ENCODE data around the gene STRIP2. TPM values are rescaled to one million over a fixed set of nuclear protein-coding genes. Genes with fewer than 3 reads are reported as not detected.

Gene STRIP2, protein sequence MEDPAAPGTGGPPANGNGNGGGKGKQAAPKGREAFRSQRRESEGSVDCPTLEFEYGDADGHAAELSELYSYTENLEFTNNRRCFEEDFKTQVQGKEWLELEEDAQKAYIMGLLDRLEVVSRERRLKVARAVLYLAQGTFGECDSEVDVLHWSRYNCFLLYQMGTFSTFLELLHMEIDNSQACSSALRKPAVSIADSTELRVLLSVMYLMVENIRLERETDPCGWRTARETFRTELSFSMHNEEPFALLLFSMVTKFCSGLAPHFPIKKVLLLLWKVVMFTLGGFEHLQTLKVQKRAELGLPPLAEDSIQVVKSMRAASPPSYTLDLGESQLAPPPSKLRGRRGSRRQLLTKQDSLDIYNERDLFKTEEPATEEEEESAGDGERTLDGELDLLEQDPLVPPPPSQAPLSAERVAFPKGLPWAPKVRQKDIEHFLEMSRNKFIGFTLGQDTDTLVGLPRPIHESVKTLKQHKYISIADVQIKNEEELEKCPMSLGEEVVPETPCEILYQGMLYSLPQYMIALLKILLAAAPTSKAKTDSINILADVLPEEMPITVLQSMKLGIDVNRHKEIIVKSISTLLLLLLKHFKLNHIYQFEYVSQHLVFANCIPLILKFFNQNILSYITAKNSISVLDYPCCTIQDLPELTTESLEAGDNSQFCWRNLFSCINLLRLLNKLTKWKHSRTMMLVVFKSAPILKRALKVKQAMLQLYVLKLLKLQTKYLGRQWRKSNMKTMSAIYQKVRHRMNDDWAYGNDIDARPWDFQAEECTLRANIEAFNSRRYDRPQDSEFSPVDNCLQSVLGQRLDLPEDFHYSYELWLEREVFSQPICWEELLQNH
- total RNA-seq, result 10 to 100 TPM in 1 of 2 donors, 1 to 10 TPM in 1; 8.5 to 11.3 TPM

DNA sequence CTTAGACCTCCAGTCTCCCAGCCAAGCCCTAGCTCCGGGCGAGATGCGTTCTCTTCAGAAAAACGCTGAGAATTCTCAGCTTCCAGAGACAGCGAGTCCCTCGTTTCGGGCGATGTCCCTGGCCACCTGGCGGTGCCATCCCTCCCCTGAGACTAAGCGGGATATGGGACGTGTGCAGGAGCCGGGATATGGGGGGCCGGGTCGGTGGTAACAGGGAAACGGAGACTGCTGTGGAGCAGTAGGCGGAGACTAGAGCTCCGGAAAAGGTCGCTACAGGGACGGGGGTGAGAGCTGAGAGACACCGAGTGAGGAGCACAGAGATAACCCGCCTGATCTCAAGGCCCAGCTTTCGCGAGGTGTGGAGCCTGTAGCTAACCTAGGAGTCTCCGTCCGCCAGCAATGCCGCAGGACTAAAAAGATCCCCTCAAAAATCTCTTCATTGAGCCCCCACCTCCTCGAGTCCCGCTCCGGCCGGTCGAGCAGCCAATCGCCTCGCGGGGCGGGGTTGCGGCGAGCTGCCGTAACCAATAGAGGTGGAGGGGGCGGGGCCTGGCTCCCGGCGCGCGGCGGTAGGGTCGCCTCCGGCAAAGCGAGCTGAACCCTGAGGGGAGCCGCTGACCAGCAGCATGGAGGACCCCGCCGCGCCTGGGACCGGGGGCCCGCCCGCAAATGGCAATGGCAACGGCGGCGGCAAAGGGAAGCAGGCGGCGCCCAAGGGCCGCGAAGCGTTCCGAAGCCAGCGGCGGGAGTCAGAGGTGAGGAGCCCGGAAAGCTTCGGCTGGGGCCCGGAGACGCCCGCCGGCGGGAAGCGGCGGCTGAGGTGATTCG lies at the start of gene STRIP2:
Gene STRIP2, plus strand, starts transcription at position 586 of the 828 bp plus-strand sequence. Its CDS starts 41 bp downstream, at position 627.
- peak; percentile 91 for DNase-seq (ENCODE audit: low spot score)
- H3K36me3 ChIP-seq, result no peaks in the 10 kb centered on the region
- no peaks in the 10 kb centered on the region for H3K27me3 ChIP-seq
- H3K27ac ChIP-seq, result peak within 1 kb of the TSS; percentile 77 to 83
- H3K4me1 ChIP-seq, result peaks cover 0 to 17% of the 10 kb centered on the region in 2 donors
- H3K4me3 ChIP-seq, result peak within 1 kb of the TSS; percentile 66 to 83
- no peaks in the 10 kb centered on the region for H3K9me3 ChIP-seq
- TF ChIP-seq, protein P1, sequence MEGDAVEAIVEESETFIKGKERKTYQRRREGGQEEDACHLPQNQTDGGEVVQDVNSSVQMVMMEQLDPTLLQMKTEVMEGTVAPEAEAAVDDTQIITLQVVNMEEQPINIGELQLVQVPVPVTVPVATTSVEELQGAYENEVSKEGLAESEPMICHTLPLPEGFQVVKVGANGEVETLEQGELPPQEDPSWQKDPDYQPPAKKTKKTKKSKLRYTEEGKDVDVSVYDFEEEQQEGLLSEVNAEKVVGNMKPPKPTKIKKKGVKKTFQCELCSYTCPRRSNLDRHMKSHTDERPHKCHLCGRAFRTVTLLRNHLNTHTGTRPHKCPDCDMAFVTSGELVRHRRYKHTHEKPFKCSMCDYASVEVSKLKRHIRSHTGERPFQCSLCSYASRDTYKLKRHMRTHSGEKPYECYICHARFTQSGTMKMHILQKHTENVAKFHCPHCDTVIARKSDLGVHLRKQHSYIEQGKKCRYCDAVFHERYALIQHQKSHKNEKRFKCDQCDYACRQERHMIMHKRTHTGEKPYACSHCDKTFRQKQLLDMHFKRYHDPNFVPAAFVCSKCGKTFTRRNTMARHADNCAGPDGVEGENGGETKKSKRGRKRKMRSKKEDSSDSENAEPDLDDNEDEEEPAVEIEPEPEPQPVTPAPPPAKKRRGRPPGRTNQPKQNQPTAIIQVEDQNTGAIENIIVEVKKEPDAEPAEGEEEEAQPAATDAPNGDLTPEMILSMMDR (IDR thresholded peaks at IDR 0.05), result peak in 1 of 2 donors; percentile 4

DNA sequence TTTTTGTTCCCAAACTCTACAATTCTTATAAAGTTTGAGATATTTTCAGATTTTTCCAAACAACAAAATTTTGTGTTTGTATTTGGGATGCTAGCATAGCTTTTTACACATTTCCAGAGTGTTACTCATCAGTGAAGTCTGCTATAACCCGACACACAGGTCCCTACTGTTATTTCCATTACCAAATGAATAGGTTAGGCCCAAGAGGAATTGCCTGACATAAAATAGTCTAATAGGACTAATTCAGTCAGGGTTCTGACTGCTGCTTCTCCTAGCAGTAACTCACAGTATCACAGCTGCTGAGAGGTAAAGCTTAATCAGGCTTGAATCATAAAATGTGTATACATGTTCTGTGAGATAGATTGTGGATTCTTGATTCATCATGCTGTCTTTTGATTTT lies 49.1 kb upstream of the STRIP2 start:
- TF ChIP-seq, protein P1 (IDR thresholded peaks at IDR 0.05), result no peak
- Histone ChIP-seq H3K36me3 (no peaks in the 10 kb centered on the region), H3K4me3 (no peak overlapping the region), H3K9me3 (no peaks in the 10 kb centered on the region), H3K27me3 (no peaks in the 10 kb centered on the region), H3K27ac (no peak overlapping the region), H3K4me1 (peaks cover 0 to 6% of the 10 kb centered on the region in 2 donors)
- DNase-seq (ENCODE audit: low spot score), result no peak

DNA sequence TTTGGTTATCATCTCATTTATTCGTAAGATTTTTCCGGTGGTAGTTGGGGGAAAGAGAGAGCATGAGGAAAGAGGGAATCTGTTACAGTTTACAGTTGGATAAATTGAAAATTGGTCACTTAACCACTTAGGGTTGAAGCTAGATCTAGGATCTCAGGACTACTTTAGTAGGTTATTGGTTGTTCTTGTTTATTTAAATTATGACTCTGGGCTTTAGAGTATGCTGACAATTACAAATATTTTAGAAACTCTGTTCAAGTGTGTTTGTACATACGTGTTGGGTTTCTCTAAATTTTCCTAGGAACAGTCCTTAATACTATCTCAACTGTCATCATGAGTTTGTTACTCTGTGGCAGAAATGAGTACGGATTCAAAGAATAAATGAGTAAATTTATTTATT lies 48.6 kb upstream of the STRIP2 start:
- DNase-seq (ENCODE audit: low spot score), result no peak
- TF ChIP-seq, protein P1 (IDR thresholded peaks at IDR 0.05), result no peak
- Histone ChIP-seq H3K9me3 (no peaks in the 10 kb centered on the region), H3K36me3 (no peaks in the 10 kb centered on the region), H3K27me3 (no peaks in the 10 kb centered on the region), H3K4me1 (peaks cover 0 to 6% of the 10 kb centered on the region in 2 donors), H3K27ac (no peak overlapping the region), H3K4me3 (no peak overlapping the region)

DNA sequence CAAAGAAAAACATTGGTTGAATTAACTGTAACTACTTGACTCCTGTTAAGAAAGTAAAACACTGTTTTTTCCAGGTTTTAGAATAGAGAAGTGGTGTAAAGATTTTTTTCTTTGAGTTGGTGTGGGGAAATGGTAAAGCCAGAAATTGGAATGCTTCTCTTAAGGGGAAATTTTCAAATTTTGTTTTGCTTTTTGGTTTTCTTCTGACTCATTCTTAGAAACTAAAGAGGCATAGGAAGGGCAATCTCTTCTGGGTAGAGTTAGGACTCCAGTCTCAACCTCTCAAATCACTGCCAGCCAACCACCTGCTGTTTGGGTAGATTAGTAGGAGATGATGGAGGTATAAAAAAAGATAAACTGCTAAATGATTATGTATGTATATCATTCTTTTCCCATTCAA lies 47.7 kb upstream of the STRIP2 start:
- Histone ChIP-seq H3K4me3 (no peak overlapping the region), H3K4me1 (peaks cover 0 to 6% of the 10 kb centered on the region in 2 donors), H3K36me3 (no peaks in the 10 kb centered on the region), H3K9me3 (no peaks in the 10 kb centered on the region), H3K27ac (no peak overlapping the region), H3K27me3 (no peaks in the 10 kb centered on the region)
- TF ChIP-seq, protein P1 (IDR thresholded peaks at IDR 0.05), result no peak
- no peak for DNase-seq (ENCODE audit: low spot score)

DNA sequence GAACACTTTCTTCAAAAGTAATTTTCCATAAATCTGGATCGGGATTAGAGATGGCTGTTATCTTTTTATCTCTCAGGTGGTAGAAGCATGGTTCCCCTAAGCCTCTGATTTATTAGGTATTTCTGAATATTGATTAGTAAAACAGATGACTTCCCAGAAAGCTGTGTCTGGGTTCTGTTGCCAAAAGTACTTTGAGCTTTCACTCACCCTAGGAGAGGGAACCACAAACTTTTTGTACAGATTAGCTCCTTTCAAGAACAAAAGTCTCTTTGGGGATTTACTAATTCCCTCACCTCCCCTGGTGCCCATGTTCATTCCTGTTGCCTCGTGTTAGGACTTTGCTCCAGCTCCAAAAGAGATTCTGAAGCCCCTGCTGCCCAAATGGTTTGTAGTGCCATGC lies 46.7 kb upstream of the STRIP2 start:
- DNase-seq (ENCODE audit: low spot score), result no peak
- no peaks in the 10 kb centered on the region for H3K36me3 ChIP-seq
- no peak overlapping the region for H3K4me3 ChIP-seq
- H3K27ac ChIP-seq, result no peak overlapping the region
- H3K4me1 ChIP-seq, result peaks cover 0 to 6% of the 10 kb centered on the region in 2 donors
- H3K9me3 ChIP-seq, result no peaks in the 10 kb centered on the region
- TF ChIP-seq, protein P1 (IDR thresholded peaks at IDR 0.05), result no peak
- no peaks in the 10 kb centered on the region for H3K27me3 ChIP-seq
